GM21825 (cell line): Measurements from ENCODE around the gene PIAS2.
A peak's percentile ranks its signal among the peaks of the same experiment; 100 is the strongest.
"Not testable (repeated sequence)": the region's sequence is repeated elsewhere in the genome, so short reads cannot be mapped to it uniquely, and the experiment has no call there.

Experiments
- ATAC-seq: cut with Tn5 transposase; IDR thresholded peaks from one replicate; pipeline ENCODE4 v1.9.1; 2021; ENCODE audit warnings: mild to moderate bottlenecking, moderate library complexity; ENCODE audit not compliant: unreplicated experiment

PIAS2 gene

DNA sequence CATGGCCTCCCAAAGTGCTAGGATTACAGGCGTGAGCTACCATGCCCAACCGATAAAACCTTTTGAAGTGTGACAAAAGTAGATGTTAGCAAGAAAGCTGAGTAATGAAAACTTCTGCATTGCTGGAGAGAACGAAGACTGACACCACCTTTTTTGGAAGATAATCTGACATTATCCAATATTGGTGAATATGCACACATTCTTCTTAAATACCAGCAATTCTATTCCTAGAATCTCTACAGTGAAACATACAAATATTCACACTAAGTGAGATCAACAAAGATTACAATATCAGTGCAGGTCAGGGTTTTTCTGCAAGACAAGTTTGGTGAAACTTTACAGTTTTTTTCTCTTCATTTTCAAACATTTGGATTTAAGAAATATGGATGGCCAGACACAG is 7.8 kb downstream of the PIAS2 start:
- no peak for ATAC-seq

DNA sequence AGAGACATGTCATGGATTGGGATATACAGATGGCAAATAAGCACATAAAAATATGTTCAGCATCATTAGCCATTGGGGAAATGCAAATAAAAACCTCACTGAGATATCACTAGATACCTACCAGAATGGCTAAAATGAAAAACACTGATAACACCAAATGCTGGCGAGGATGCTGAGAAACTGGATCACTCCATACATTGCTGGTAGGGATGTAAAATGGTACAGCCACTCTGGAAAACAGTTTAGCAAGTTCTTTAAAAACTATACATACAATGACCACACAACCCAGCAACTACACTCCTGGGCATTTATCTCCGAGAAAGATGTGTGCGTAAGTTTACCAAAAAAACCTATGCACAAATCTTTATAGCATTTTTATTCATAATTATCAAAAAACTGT is 13.9 kb downstream of the PIAS2 start:
- ATAC-seq = no peak

DNA sequence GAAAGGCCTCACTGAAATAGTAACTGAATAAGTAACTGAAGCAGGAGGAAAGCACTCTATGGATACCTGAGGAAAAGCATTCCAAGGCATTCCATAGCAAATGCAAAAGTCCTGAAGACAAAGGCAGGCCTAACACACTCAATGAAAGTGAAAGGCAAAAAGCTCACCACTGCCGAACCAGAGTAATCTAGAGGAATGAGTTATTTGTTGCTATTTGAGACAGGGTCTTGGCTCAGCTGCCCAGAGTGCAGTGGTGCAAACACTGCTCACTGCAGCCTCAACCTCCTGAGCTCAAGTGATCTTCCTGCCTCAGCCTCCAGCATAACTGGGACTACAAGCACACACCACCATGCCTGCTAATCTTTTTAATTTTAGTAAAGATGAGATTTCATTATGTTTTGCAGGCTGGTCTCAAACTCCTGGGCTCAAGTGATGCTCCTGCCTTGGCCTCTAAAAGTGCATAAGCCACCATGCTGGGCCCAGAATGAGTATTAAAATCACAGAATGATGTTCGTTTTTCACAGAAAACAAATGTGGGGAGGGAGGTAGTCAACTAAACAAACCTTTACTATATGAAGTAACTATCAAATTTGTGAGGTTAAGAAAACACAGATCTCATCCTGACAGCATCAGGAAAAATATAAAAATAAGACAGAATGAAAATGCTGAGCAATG is 17.9 kb downstream of the PIAS2 start:
- peak; percentile 83 for ATAC-seq

DNA sequence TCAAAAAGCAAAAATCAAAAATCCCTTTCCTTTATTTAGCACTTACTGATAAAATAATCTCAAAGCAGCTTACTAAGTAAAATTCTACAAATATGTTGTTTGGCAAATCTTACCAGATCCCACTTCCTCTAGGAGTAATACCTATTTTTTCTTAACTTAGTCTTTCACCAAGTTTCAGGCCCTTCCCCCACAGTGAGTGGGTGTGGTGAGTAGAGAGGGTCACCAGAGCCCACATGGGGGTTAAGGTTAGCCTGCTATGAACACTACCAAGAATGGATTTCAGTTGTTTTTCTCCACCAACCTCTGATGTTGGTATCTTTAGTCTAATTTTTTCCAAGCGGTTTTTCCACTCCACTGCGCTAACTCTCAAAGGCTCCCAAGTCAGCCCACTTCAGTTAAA is 23.2 kb downstream of the PIAS2 start:
- no peak for ATAC-seq

DNA sequence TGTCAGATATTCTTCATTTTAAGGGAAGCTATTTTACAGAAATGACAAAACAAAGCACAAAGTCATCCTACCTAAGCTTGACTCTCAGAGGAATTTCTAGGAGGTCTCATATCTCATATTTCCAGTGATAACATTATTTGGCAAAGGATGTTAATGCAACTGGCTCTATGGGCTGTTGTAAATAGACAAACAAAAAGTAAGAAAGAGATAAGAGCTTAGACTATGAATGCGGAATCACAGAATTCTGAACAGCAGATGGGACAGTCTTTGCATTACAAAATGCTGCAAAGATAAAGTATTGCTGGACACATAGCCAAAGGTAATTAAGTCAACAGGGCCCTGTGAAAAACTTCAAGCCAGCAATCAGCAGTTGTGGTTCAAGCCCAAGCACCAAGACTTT is 23.9 kb downstream of the PIAS2 start:
- no peak for ATAC-seq

DNA sequence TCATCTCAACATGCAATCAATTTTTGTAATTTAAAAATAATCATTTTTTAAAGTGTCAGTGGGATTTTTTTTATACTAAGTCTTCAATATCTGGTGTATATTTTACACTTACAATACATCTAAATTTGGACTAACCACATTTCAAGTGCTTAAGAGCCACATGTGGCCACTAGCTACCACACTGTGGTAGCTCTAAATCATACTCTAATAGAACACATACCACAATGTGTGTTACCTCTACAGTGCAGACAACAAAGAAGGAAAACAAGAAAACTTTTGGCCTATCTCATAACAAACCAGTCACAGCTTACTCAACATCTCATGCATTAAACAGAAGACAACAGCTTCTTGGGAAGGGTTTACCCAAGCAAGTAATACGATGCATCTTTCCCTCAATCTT is 24.5 kb downstream of the PIAS2 start:
- no peak for ATAC-seq

DNA sequence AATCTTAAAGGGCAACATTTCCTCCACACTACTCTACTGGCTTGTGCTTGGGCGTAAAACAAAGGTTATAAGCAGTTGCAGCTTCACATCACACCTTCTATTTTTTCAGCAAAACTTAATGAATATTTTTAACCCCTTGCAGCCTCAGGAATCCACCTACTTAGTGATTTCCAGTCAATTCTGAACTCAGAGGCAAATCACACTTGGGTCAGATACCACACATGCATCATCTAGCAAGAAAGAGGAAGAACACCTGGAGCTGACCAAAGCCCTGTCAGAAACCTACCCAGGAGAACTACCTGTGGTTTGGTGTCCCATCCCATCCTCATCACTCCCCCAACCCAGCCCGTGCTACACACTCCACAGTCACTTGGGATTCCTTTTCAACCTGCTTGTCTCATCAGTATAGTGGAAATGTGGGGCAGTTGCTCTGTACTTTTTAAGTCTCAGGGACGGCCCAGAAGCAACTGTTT is 25.5 kb downstream of the PIAS2 start:
- peak; percentile 79 for ATAC-seq

DNA sequence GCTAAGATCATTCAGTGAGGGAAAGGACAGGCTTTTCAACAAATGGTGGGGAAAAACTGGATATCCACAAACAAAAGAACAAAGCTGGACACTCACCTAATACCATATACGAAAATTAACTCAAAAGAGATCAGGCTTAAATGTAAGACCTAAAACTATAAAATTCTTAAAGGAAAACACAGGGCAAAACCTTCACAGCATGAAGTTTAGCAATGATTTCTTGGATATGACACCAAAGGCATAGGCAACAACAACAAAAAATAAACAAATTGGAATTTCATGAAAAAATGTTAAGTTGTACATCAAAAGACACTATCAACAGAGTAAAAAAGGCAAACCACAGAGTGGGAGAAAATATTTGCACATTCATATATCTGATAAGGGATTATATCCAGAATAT is 28.3 kb downstream of the PIAS2 start:
- ATAC-seq = no peak

DNA sequence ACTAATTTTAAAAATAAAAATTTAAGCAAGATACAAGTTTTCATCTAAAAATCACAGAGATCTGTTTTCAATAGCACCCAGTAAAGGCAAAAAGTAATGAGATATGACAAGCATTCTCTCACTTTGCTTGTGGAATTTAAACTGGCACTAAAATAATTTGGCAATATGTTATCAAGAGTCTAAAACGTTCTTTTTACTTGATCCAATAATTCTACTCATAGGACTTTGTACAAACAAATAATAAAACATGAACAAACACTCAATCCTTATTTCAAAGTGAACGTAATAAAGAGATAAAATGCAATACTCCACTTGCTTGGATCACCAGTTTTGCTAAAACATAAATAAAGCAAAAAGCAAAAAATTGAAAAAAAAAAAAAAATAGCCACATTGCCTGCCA is 30.4 kb downstream of the PIAS2 start:
- ATAC-seq = no peak

DNA sequence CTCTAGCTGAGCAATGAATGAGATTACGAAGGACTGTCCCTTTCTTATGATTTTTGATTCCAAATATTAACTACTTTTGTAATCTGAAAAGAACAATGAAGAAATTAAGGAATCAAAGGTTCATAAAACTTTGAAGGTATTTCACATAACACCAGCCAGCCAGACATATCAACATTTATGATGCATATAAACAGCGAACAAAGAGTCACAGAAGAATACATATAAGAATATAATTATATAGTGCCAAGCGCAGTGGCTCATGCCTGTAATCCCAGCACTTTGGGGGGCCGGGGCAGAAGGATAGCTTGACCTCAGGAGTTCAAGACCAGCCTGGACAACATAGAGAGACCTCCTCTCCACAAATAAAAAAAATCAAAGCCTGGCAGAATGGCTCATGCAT is 34.1 kb downstream of the PIAS2 start:
- no peak for ATAC-seq

DNA sequence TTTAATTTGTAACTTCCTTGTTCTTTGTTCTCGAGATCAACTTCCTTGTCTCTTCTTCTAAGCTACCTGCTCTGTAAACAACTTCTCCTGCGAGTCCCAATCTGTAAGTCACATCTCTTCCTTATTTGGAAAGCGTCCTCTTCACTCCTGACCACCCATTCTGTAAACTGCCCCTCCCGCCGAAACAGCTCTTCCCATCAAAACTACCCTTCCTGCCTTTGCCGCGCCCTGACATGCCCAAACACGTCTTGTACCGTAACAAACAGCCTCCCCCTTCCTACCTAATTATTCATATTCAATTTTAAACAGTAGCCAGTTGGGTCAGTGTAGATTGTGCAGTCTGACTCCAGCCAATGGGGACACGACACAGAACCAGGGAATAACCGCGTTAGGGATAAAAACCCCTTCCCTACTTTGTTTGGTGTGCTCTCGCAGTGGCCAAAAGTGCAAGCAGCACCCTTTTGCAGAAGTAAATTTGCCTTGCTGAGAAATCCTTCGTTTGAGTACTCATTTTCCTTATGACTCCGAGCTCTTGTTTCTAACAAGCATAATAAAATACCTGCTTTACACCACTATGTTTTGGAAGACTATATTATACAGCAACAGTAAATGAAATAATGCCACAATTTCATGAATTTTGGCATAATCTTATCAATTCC is 39.8 kb downstream of the PIAS2 start:
- ATAC-seq = no peak

DNA sequence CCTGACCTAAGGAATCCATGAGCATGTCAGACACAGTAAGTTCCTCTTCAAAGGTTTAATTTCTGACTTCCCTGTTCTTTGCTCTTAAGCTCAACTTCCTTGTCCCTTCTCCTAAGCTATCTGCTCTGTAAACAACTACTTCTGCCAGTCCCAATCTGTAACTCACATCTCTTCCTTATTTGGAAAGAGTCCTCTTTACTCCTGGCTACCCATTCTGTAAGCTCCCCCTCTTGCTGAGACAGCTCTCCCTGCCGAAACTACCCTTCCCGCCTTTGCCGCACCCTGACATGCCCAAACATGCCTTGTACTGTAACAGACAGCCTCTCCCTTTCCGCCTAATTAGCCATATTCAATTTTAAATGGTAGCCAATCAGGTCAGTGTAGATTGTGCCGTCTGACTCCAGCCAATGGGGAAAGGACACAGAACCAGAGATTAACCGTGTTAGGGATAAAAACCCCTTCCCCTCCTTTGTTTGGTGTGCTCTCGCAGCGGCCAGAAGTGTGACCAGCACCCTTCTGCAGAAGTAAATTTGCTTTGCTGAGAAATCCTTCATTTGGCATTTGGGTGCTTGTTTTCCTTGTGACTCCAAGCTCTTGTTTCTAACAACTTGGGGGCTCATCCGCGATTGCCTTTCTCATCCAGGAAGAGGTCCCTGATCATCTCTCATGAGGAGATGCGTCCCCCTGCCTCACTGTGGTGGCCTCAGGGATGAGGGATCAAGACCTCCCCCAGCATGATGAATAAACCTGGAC is 49.0 kb downstream of the PIAS2 start:
- ATAC-seq = no peak

DNA sequence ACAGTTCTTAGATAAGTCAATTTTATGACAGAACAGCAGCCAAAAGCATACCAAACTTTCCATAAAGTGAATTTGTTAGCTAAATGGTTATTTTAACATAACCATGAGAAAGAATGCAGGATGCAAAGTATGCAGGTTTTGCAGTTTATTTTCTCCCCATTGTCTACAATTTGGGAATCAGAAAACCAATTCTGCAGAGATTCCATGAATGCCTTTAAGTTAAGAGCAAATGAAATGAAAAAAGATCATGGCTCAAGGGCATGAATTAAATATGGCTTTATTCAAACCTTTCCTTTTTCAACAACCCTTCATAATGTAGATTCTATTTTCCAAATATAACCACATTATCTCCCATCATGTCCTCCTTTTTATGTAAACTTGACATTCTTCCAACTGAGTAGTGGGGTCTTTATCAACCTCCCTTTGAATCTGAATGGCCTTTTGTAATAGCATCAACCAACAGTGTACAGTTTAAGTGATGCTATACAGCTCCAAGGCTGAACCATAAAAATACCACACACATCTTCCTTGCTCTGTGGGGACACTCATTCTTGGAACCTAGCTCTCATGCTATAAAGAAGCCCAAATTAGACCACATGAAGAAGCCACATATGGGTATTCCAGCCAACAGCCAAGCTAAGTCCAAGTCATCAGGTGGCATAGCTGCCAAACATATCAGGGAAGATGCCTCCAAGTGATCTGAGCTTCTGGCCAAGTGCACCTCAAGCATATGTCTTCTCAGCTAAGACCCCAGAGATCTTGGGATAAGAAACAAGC is 49.8 kb downstream of the PIAS2 start:
- no peak for ATAC-seq

DNA sequence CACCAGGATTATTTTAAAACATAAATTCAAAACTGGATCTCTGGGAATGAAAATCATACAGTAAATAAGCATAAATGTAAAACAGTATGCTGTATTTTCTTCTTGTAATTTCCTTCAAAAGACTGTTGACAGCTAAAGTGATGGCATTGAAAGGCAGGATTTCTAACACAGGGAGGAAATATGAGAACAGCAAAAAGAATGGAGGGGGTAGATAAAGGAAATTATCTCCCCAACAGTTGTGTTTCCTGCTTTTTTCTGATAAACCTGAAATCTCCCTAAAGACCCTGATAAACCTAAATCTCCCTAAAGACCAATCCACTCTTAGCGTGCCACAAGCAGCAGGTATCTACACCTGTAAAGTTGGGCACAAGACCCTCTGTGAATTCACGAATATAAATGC is 50.8 kb downstream of the PIAS2 start:
- no peak for ATAC-seq

DNA sequence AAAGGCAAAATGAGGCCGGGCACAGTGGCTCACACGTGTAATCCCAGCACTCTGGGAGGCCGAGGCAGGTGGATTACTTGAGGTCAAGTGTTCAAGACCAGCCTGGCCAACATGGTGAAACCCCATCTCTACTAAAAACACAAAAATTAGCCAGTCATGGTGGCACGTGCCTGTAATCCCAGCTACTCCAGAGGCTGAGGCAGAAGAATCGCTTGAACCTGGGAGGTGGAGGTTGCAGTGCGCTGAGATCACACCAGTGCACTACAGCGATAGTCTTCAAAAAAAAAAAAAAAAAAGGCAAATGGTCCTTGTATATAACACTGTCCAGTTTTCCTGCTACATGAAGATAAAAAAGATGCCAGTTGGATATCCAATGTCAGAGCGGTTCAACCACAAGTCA is 52.1 kb downstream of the PIAS2 start:
- not testable (repeated sequence) for ATAC-seq

DNA sequence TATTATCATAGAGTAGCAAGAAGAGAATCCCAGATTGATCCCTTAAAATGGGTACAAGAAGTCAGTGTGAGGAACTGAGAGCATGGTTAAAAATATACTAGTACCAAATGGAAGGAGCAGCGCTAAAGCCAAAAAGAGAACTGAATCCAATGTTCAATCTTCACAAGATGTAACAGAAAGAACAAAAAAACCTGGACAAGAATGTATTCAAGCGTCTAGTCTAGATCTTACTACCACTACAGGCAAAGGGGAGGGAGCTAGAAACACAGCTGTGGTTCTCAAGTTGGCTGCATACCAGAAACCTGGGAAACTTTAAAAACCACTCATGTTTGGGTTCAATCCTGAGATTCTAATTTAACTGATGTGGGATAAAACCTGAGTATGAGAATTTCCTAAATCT is 57.5 kb downstream of the PIAS2 start:
- no peak for ATAC-seq

DNA sequence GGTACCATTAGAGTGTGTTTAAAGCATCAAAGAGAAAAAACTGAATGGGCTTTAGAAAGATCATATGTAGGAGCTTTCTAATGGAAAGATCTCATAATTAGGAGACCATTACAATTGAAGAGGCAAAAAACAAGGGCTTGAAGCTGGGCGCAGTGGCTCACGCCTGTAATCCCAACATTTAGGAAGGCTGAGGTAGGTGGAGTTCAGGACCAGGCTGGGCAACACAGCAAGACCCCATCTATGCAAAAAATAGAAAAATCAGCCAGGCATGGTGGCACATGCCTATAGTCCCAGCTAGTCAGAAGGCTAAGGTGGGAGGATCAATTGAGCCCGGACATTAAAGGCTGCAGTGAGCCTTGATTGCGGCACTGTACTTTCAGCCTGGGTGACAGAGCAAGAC is 59.0 kb downstream of the PIAS2 start:
- ATAC-seq = no peak

DNA sequence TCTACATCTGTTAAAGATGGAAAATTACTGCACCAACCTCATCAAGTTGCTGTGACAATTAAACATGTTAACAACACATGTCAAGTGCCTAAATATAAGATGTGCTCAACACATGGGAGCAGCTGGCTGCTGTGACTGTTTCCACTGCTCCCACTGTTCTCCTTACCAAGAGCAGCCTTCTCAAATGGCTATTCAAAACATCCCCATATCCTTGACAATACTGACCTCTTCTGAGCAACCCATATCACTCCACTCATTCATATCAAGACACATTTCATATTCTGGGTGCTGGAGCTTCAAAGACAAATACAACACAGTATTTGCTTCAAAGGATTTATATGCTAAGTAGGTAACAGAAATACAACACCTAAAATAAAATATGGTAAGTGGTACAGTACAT is 60.3 kb downstream of the PIAS2 start:
- no peak for ATAC-seq

DNA sequence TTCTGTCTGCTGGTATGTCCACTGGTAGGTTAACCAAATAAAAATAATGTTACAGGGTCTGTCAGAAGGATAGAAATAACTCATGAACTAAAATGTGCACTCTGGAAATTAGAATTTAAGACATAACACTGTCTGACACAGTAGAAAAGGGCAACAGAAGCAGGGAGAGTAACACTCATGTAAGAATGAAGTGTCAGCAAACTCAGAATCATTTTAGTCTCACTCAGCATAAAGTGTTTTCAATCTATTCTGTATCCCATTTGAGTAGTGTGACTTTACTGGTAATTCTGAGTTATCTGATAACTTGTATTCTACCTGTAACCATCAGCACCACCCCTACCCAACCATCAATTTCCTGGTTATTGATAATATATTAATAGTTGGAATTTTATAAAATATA is 68.3 kb downstream of the PIAS2 start:
- ATAC-seq = no peak

DNA sequence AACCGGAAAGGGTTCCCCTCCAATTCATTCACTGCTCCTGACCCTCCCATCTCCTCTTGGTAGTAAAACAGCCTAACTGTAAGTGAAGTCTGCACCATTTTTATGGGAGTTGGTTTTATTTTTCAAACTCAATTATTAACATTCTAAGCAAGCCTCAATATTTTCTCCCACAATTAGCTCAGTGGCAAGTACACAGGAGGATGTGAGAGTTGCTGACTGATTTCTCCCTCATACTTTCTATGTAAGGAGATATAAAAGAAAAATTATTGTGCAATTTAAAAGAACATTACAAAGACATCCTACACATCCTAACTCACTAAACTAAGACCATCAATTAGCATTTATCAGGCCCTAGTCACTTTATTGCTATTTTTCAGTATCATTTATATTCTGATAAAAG is 73.9 kb downstream of the PIAS2 start:
- ATAC-seq = no peak

DNA sequence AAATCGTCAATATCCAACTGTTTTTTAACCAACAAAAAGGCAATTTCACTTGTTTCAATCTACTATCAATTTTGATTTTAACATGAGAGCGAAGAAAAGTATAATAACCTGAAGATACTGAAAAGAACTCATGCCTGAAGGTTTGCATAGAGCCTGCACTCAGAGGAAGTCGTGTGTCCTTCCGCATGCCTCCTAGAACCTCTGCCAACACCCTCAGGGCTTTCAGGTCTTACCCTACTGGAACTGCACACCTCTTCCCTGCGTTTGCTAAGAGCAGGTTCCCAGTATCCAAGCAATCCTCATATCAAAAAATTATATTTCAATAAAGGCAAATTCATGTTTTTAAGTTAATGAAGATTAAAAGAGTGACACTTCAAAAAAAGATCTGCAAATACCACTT is 74.7 kb downstream of the PIAS2 start:
- no peak for ATAC-seq
